ENCODE measurements around the gene FOXO3.

- TF ChIP-seq CTCF (conservative IDR thresholded peaks at IDR 0.05 in 1 of 2, IDR thresholded peaks at IDR 0.05 in 1 of 2; ENCODE audit: low read depth in 1 of 2, low read length in 2 of 2) (no peak), EZH2 (IDR thresholded peaks at IDR 0.05; ENCODE audit: low read length, missing control alignments) (no peak)
These were observed 150.4 kb downstream of the FOXO3 start for GRCh38 chr6:108711071-108711470.
